Body of pancreas (tissue), 4 donors: Measurements from ENCODE around the gene ARHGAP22.

Source experiments
- POLR2A ChIP-seq, 3 donors: fragments of 450-650 bp; IDR thresholded peaks; one replicate each; pipeline ENCODE4 v1.6.1; 2016; ENCODE audit warnings: antibody characterized with exemption in 3 of 3, mild to moderate bottlenecking in 2 of 3
- TF ChIP-seq, protein P1 (sequence below), 7 experiments: fragments of 450-650 bp in 4 of 7; fragments of 200-600 bp in 3 of 7; sonication (generic) in 3 of 7; IDR thresholded peaks; one replicate each; pipeline ENCODE4 v1.5.1; 2016 to 2019; ENCODE audit warnings: antibody characterized with exemption in 7 of 7

- TF ChIP-seq, protein P1, sequence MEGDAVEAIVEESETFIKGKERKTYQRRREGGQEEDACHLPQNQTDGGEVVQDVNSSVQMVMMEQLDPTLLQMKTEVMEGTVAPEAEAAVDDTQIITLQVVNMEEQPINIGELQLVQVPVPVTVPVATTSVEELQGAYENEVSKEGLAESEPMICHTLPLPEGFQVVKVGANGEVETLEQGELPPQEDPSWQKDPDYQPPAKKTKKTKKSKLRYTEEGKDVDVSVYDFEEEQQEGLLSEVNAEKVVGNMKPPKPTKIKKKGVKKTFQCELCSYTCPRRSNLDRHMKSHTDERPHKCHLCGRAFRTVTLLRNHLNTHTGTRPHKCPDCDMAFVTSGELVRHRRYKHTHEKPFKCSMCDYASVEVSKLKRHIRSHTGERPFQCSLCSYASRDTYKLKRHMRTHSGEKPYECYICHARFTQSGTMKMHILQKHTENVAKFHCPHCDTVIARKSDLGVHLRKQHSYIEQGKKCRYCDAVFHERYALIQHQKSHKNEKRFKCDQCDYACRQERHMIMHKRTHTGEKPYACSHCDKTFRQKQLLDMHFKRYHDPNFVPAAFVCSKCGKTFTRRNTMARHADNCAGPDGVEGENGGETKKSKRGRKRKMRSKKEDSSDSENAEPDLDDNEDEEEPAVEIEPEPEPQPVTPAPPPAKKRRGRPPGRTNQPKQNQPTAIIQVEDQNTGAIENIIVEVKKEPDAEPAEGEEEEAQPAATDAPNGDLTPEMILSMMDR (IDR thresholded peaks at IDR 0.05) = no peak
- TF ChIP-seq POLR2A (IDR thresholded peaks at IDR 0.05) = no peak
Measured at GRCh38 chr10:48632166-48632565, 27.3 kb upstream of the ARHGAP22 start.
